Fibroblast of lung (primary cell): ENCODE results near the gene ESF1.

Source experiments
- EZH2 ChIP-seq: IDR thresholded peaks from 2 replicates; pipeline ENCODE4 v1.5.1; 2012; ENCODE audit warnings: low read length, control low read depth, mild to moderate bottlenecking; ENCODE audit errors: missing control alignments
- TF ChIP-seq, protein P1 (sequence below), 2 donors: IDR thresholded peaks in 1 of 2; conservative IDR thresholded peaks in 1 of 2; 1 replicate in 1 of 2; 2 replicates in 1 of 2; pipeline ENCODE4 v1.5.1; 2011 to 2012; ENCODE audit warnings: low read length in 2 of 2, control low read depth in 1 of 2, inconsistent platforms in 1 of 2, low read depth in 1 of 2, mild to moderate bottlenecking in 1 of 2

DNA sequence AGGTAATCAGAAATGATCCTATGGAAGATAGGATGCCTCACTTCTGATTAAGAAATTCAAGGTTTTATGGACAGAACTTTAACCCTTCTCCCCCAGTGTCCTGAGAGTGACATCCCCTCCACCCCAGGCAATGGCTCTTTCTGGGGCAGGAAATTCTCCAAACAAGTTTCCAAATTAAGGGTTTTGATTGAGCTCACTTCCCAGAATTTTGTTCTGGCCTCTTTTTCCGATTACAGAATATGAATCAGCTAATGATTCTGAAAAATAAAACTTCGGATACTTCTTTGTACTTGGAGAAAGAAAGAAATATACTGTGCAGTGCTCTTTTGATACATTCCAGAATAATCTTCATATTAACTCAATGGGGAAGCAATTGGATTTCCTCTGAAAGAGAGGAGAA, 113.2 kb downstream of the ESF1 start:
- TF ChIP-seq, protein P1, sequence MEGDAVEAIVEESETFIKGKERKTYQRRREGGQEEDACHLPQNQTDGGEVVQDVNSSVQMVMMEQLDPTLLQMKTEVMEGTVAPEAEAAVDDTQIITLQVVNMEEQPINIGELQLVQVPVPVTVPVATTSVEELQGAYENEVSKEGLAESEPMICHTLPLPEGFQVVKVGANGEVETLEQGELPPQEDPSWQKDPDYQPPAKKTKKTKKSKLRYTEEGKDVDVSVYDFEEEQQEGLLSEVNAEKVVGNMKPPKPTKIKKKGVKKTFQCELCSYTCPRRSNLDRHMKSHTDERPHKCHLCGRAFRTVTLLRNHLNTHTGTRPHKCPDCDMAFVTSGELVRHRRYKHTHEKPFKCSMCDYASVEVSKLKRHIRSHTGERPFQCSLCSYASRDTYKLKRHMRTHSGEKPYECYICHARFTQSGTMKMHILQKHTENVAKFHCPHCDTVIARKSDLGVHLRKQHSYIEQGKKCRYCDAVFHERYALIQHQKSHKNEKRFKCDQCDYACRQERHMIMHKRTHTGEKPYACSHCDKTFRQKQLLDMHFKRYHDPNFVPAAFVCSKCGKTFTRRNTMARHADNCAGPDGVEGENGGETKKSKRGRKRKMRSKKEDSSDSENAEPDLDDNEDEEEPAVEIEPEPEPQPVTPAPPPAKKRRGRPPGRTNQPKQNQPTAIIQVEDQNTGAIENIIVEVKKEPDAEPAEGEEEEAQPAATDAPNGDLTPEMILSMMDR (conservative IDR thresholded peaks at IDR 0.05 in 1 of 2, IDR thresholded peaks at IDR 0.05 in 1 of 2; ENCODE audit: low read depth in 1 of 2, low read length in 2 of 2): no peak
- TF ChIP-seq EZH2: no peak
